BLaER1 (cell line): ENCODE data around the gene EMC7.
"Not testable (repeated sequence)": the region's sequence is repeated elsewhere in the genome, so short reads cannot be mapped to it uniquely, and the experiment has no call there.

Source experiments
- H3K27ac ChIP-seq: shearing (Covaris generic); formaldehyde crosslinking; 2 replicates; pipeline ENCODE4 v1.8.1; 2022
- H3K27me3 ChIP-seq: shearing (Covaris generic); formaldehyde crosslinking; 2 replicates; pipeline ENCODE4 v1.8.1; 2022
- H3K36me3 ChIP-seq: shearing (Covaris generic); formaldehyde crosslinking; 2 replicates; pipeline ENCODE4 v1.8.1; 2022
- H3K4me1 ChIP-seq: shearing (Covaris generic); formaldehyde crosslinking; 2 replicates; pipeline ENCODE4 v1.8.1; 2022
- H3K4me2 ChIP-seq: shearing (Covaris generic); formaldehyde crosslinking; 2 replicates; pipeline ENCODE4 v1.8.1; 2022
- H3K4me3 ChIP-seq: shearing (Covaris generic); formaldehyde crosslinking; 2 replicates; pipeline ENCODE4 v1.8.1; 2022
- H3K9ac ChIP-seq: shearing (Covaris generic); formaldehyde crosslinking; 2 replicates; pipeline ENCODE4 v1.8.1; 2022
- H3K9me3 ChIP-seq: shearing (Covaris generic); formaldehyde crosslinking; 2 replicates; pipeline ENCODE4 v1.8.1; 2022
- H4K20me1 ChIP-seq: shearing (Covaris generic); formaldehyde crosslinking; 2 replicates; pipeline ENCODE4 v1.8.1; 2022
- Cebpa-rat ChIP-seq: shearing (Covaris generic); IDR thresholded peaks from 2 replicates; pipeline ENCODE4 v1.8.1; 2022

The EMC7 gene

GRCh38 chr15:34101366-34102174, at the start of gene EMC7, which contains the start of gene PGBD4:
Gene EMC7, minus strand, starts transcription at chr15:34101862. Its CDS starts 23 bp downstream, at chr15:34101839.
Gene PGBD4, plus strand, starts transcription at chr15:34102083. Its CDS starts 449 bp downstream, at chr15:34102532.
- no peak for TF ChIP-seq Cebpa-rat
- Histone ChIP-seq H3K36me3 (0 out of 2 replicates have a peak, but pooled peaks cover 14% of the 10 kb centered on the region), H3K9me3 (peaks cover 16% of the 10 kb centered on the region; the same call in 1 of the 2 replicates), H3K4me3 (peak within 1 kb of the TSS; percentile 95), H3K4me2 (peak within 1 kb of the TSS; percentile 82), H3K27me3 (no peaks in the 10 kb centered on the region), H3K27ac (peak within 1 kb of the TSS; percentile 84), H3K9ac (peak within 1 kb of the TSS; percentile 91), H3K4me1 (peaks cover 26% of the 10 kb centered on the region), H4K20me1 (peaks cover 14% of the 10 kb centered on the region; the same call in 1 of the 2 replicates)

- Histone ChIP-seq H3K4me3 (no peak overlapping the region), H3K9me3 (no peaks in the 10 kb centered on the region), H3K36me3 (peaks cover 80% of the 10 kb centered on the region), H3K4me1 (no peaks in the 10 kb centered on the region), H4K20me1 (no peaks in the 10 kb centered on the region), H3K27ac (no peak overlapping the region), H3K27me3 (no peaks in the 10 kb centered on the region), H3K9ac (no peak overlapping the region), H3K4me2 (no peak overlapping the region)
- no peak for TF ChIP-seq Cebpa-rat
These were observed 45.9 kb upstream of the EMC7 start for GRCh38 chr15:34147371-34148140.

- no peak for TF ChIP-seq Cebpa-rat
- H3K27me3 ChIP-seq = no peaks in the 10 kb centered on the region
These were observed 31.8 kb upstream of the EMC7 start for GRCh38 chr15:34133511-34133910.

GRCh38 chr15:34132881-34133280, 31.2 kb upstream of the EMC7 start:
- H3K36me3 ChIP-seq = peaks cover 14% of the 10 kb centered on the region; the same call in 1 of the 2 replicates
- H3K4me1 ChIP-seq = no peaks in the 10 kb centered on the region
- H3K27ac ChIP-seq = no peak overlapping the region
- no peak for TF ChIP-seq Cebpa-rat
- no peaks in the 10 kb centered on the region for H4K20me1 ChIP-seq
- no peak overlapping the region for H3K9ac ChIP-seq
- no peaks in the 10 kb centered on the region for H3K9me3 ChIP-seq
- H3K4me3 ChIP-seq = no peak overlapping the region
- no peaks in the 10 kb centered on the region for H3K27me3 ChIP-seq
- H3K4me2 ChIP-seq = no peak overlapping the region

More at GRCh38 chr15:34133511-34133910, 31.8 kb upstream of the EMC7 start:
- Histone ChIP-seq H3K9ac (no peak overlapping the region), H3K36me3 (peaks cover 16% of the 10 kb centered on the region; the same call in 1 of the 2 replicates), H3K4me1 (no peaks in the 10 kb centered on the region), H4K20me1 (no peaks in the 10 kb centered on the region), H3K4me3 (no peak overlapping the region), H3K4me2 (no peak overlapping the region), H3K9me3 (no peaks in the 10 kb centered on the region), H3K27ac (no peak overlapping the region)

GRCh38 chr15:34128898-34129297, 27.2 kb upstream of the EMC7 start:
- Histone ChIP-seq H3K27me3 (no peaks in the 10 kb centered on the region), H3K4me3 (no peak overlapping the region), H3K4me2 (no peak overlapping the region), H3K9me3 (no peaks in the 10 kb centered on the region), H4K20me1 (no peaks in the 10 kb centered on the region), H3K4me1 (no peaks in the 10 kb centered on the region), H3K9ac (no peak overlapping the region), H3K36me3 (no peaks in the 10 kb centered on the region), H3K27ac (no peak overlapping the region)
- TF ChIP-seq Cebpa-rat = no peak

GRCh38 chr15:34126522-34126921, 24.9 kb upstream of the EMC7 start:
- Histone ChIP-seq H3K9me3 (no peaks in the 10 kb centered on the region), H3K4me1 (no peaks in the 10 kb centered on the region), H4K20me1 (no peaks in the 10 kb centered on the region), H3K27ac (no peak overlapping the region), H3K4me3 (no peak overlapping the region), H3K4me2 (no peak overlapping the region), H3K9ac (no peak overlapping the region), H3K27me3 (no peaks in the 10 kb centered on the region), H3K36me3 (no peaks in the 10 kb centered on the region)
- no peak for TF ChIP-seq Cebpa-rat

GRCh38 chr15:34125945-34126344, 24.3 kb upstream of the EMC7 start:
- Histone ChIP-seq H3K4me1 (no peaks in the 10 kb centered on the region), H3K9me3 (no peaks in the 10 kb centered on the region), H3K9ac (no peak overlapping the region), H3K4me3 (no peak overlapping the region), H3K4me2 (no peak overlapping the region), H4K20me1 (no peaks in the 10 kb centered on the region), H3K27ac (no peak overlapping the region), H3K27me3 (no peaks in the 10 kb centered on the region), H3K36me3 (no peaks in the 10 kb centered on the region)
- TF ChIP-seq Cebpa-rat = no peak

- Histone ChIP-seq H3K27me3 (no peaks in the 10 kb centered on the region), H3K4me3 (no peak overlapping the region), H3K36me3 (no peaks in the 10 kb centered on the region), H4K20me1 (no peaks in the 10 kb centered on the region), H3K27ac (no peak overlapping the region), H3K4me2 (no peak overlapping the region), H3K4me1 (no peaks in the 10 kb centered on the region), H3K9ac (no peak overlapping the region), H3K9me3 (no peaks in the 10 kb centered on the region)
- no peak for TF ChIP-seq Cebpa-rat
These were observed 23.0 kb upstream of the EMC7 start for GRCh38 chr15:34124651-34125050.

GRCh38 chr15:34122771-34123183, 21.1 kb upstream of the EMC7 start:
- H3K9ac ChIP-seq = no peak overlapping the region
- H3K9me3 ChIP-seq = no peaks in the 10 kb centered on the region
- H3K36me3 ChIP-seq = no peaks in the 10 kb centered on the region
- TF ChIP-seq Cebpa-rat = no peak
- no peaks in the 10 kb centered on the region for H3K4me1 ChIP-seq
- no peaks in the 10 kb centered on the region for H3K27me3 ChIP-seq
- no peak overlapping the region for H3K4me3 ChIP-seq
- no peaks in the 10 kb centered on the region for H4K20me1 ChIP-seq
- H3K4me2 ChIP-seq = no peak overlapping the region
- no peak overlapping the region for H3K27ac ChIP-seq

GRCh38 chr15:34121786-34122185, 20.1 kb upstream of the EMC7 start:
- not testable (repeated sequence) for H3K9ac ChIP-seq, H4K20me1 ChIP-seq, H3K27ac ChIP-seq, H3K27me3 ChIP-seq, H3K4me2 ChIP-seq, H3K9me3 ChIP-seq, H3K36me3 ChIP-seq, H3K4me3 ChIP-seq, H3K4me1 ChIP-seq

- H4K20me1 ChIP-seq, H3K4me3 ChIP-seq, H3K27me3 ChIP-seq, H3K9me3 ChIP-seq, H3K9ac ChIP-seq, H3K36me3 ChIP-seq, H3K4me1 ChIP-seq, H3K27ac ChIP-seq, H3K4me2 ChIP-seq: not testable (repeated sequence)
These were observed 18.8 kb upstream of the EMC7 start for GRCh38 chr15:34120420-34120819.
